ENCODE results near the gene SCYGR8.
"Not testable (repeated sequence)": the region's sequence is repeated elsewhere in the genome, so short reads cannot be mapped to it uniquely, and the experiment has no call there.

DNA sequence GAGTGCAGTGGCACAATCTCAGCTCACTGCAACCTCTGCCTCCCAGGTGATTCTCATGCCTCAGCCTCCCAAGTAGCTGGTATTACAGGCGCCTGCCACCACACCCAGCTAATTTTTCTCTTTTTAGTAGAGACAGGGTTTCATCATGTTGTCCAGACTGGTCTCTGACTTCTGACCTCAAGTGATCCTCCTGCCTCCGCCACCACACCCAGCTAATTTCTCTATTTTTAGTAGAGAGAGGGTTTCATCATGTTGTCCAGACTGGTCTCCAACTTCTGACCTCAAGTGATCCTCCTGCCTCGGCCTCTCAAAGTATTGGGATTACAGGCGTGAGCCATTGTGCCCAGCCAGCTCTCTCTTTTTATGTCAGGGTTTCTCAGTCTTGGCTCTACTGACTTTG lies 10.6 kb downstream of the SCYGR8 start:
- TF ChIP-seq, protein P1, sequence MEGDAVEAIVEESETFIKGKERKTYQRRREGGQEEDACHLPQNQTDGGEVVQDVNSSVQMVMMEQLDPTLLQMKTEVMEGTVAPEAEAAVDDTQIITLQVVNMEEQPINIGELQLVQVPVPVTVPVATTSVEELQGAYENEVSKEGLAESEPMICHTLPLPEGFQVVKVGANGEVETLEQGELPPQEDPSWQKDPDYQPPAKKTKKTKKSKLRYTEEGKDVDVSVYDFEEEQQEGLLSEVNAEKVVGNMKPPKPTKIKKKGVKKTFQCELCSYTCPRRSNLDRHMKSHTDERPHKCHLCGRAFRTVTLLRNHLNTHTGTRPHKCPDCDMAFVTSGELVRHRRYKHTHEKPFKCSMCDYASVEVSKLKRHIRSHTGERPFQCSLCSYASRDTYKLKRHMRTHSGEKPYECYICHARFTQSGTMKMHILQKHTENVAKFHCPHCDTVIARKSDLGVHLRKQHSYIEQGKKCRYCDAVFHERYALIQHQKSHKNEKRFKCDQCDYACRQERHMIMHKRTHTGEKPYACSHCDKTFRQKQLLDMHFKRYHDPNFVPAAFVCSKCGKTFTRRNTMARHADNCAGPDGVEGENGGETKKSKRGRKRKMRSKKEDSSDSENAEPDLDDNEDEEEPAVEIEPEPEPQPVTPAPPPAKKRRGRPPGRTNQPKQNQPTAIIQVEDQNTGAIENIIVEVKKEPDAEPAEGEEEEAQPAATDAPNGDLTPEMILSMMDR (IDR thresholded peaks at IDR 0.05; ENCODE audit: control extremely low read depth in 1 of 3, insufficient read depth in 1 of 3, low read depth in 1 of 3, low read length in 3 of 3): not testable (repeated sequence)
- not testable (repeated sequence) for TF ChIP-seq POLR2A (IDR thresholded peaks at IDR 0.05; ENCODE audit: control extremely low read depth in 1 of 2, low read depth in 2 of 2, low read length in 2 of 2); EP300 (IDR thresholded peaks at IDR 0.05; ENCODE audit: borderline replicate concordance in 1 of 2, low read depth in 2 of 2, low read length in 2 of 2); EZH2 (IDR thresholded peaks at IDR 0.05; ENCODE audit: low read depth, low read length, severe bottlenecking); CHD1 (IDR thresholded peaks at IDR 0.05; ENCODE audit: low read depth, low read length); BRCA1 (IDR thresholded peaks at IDR 0.05; ENCODE audit: low read depth, low read length); BCL11A (IDR thresholded peaks at IDR 0.05; ENCODE audit: low read depth in 2 of 2, low read length in 2 of 2)
- TF ChIP-seq, protein P2, sequence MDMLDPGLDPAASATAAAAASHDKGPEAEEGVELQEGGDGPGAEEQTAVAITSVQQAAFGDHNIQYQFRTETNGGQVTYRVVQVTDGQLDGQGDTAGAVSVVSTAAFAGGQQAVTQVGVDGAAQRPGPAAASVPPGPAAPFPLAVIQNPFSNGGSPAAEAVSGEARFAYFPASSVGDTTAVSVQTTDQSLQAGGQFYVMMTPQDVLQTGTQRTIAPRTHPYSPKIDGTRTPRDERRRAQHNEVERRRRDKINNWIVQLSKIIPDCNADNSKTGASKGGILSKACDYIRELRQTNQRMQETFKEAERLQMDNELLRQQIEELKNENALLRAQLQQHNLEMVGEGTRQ (IDR thresholded peaks at IDR 0.05; ENCODE audit: low read length): not testable (repeated sequence)
